Glutamatergic neuron (in vitro differentiated cells): ENCODE results near the gene ATL2. TPM values are rescaled to one million over a fixed set of nuclear protein-coding genes. Genes with fewer than 3 reads are reported as not detected.
"Not testable (repeated sequence)": the region's sequence is repeated elsewhere in the genome, so short reads cannot be mapped to it uniquely, and the experiment has no call there.

ENCODE experiments used
- DNase-seq: peaks from one replicate; pipeline ENCODE4 v3.0.0; 2022
- H3K27ac Mint-ChIP-seq: one replicate; pipeline ENCODE4 v1.8.0; 2020; ENCODE audit warnings: mild to moderate bottlenecking, mixed read lengths, inconsistent platforms; ENCODE audit not compliant: unreplicated experiment
- H3K27me3 Mint-ChIP-seq: one replicate; pipeline ENCODE4 v1.8.0; 2020; ENCODE audit warnings: mild to moderate bottlenecking, moderate library complexity, mixed read lengths, inconsistent platforms; ENCODE audit not compliant: unreplicated experiment
- H3K36me3 Mint-ChIP-seq: one replicate; pipeline ENCODE4 v1.8.0; 2020; ENCODE audit warnings: mild to moderate bottlenecking, mixed read lengths, inconsistent platforms; ENCODE audit not compliant: unreplicated experiment
- H3K4me1 Mint-ChIP-seq: one replicate; pipeline ENCODE4 v1.8.0; 2020; ENCODE audit warnings: mild to moderate bottlenecking, low read depth, mixed read lengths, inconsistent platforms; ENCODE audit not compliant: unreplicated experiment
- H3K4me3 Mint-ChIP-seq: one replicate; pipeline ENCODE4 v1.8.0; 2020; ENCODE audit warnings: mild to moderate bottlenecking, mixed read lengths, inconsistent platforms; ENCODE audit not compliant: unreplicated experiment
- H3K9me3 Mint-ChIP-seq: one replicate; pipeline ENCODE4 v1.8.0; 2020; ENCODE audit warnings: mild to moderate bottlenecking, moderate library complexity, mixed read lengths, inconsistent platforms; ENCODE audit not compliant: unreplicated experiment
- total RNA-seq: library from RNA; stranded (reverse); fragmentation: NEBNext Ultra II Directional; extraction: Animal tissue kit (Norgen Biotek cat#: 25700); gene quantifications from one replicate; pipeline ENCODE4 v1.2.1, GENCODE V29; 2021; ENCODE audit not compliant: unreplicated experiment
- TF ChIP-seq, protein P1 (sequence below): fragments of 200-600 bp; sonication (generic); IDR thresholded peaks from one replicate; pipeline ENCODE4 v1.5.0; 2021; ENCODE audit not compliant: partially characterized antibody, unreplicated experiment

ATL2 gene
- total RNA-seq, 1 donor from 2014 or later: 39.0 TPM

DNA sequence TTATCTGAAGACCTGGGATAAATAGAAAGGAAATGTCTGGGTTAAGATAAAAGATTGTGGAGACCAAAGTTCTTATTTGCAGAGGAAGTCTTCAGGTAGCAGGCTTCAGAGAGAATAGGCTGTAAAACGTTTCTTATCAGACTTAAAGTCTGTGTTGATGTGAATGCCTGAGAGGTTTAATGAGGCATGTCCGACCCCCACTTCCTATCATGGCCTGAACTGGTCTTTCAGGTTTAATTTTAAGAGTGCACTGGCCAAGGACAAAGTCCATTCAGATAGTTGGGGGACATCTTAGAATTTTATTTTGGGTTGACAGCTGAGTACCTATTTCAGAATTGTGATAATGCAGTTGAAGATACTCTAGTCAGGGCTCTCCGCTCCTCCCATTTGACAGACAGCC is 92.1 kb downstream of the ATL2 start:
- Mint-ChIP-seq H3K4me1 (no peaks in the 10 kb centered on the region), H3K4me3 (no peak overlapping the region), H3K9me3 (no peaks in the 10 kb centered on the region), H3K36me3 (no peaks in the 10 kb centered on the region), H3K27ac (no peak overlapping the region), H3K27me3 (no peaks in the 10 kb centered on the region)
- DNase-seq: no peak
- TF ChIP-seq, protein P1, sequence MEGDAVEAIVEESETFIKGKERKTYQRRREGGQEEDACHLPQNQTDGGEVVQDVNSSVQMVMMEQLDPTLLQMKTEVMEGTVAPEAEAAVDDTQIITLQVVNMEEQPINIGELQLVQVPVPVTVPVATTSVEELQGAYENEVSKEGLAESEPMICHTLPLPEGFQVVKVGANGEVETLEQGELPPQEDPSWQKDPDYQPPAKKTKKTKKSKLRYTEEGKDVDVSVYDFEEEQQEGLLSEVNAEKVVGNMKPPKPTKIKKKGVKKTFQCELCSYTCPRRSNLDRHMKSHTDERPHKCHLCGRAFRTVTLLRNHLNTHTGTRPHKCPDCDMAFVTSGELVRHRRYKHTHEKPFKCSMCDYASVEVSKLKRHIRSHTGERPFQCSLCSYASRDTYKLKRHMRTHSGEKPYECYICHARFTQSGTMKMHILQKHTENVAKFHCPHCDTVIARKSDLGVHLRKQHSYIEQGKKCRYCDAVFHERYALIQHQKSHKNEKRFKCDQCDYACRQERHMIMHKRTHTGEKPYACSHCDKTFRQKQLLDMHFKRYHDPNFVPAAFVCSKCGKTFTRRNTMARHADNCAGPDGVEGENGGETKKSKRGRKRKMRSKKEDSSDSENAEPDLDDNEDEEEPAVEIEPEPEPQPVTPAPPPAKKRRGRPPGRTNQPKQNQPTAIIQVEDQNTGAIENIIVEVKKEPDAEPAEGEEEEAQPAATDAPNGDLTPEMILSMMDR: no peak

DNA sequence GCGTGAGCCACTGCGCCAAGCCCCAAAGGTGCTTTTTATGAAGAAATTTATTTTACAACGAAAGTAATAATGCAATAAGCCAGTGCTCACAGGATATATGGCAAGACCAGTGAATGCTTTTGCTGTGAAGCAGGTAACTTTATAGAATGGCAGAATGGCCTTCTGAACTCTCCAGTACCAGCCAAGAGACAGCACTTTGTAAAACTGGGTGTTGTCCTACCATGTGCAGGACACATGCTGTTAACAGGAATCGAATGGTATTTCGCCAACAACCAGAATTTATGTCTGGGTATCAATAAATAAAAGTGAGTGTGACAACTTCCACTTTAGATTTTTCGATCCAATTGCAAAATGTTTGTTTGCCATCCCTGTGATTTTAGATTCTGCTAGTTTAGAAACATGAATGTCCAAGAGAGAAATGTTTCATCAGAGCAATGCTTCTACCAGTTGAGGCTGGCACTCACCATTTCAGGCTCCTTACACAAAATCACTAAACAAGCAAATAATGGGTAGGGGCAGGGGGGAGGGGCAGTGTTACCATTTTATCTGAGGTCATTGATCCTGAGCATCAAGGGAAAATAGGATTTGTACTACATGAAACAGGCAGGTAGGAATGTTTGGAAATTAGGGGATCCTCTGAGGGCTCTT is 95.9 kb downstream of the ATL2 start:
- Mint-ChIP-seq H3K9me3 (peaks cover 1% of the 10 kb centered on the region), H3K27me3 (peaks cover 3% of the 10 kb centered on the region), H3K4me3 (no peak overlapping the region), H3K4me1 (no peaks in the 10 kb centered on the region), H3K27ac (no peak overlapping the region), H3K36me3 (no peaks in the 10 kb centered on the region)
- no peak for DNase-seq
- TF ChIP-seq, protein P1: no peak

DNA sequence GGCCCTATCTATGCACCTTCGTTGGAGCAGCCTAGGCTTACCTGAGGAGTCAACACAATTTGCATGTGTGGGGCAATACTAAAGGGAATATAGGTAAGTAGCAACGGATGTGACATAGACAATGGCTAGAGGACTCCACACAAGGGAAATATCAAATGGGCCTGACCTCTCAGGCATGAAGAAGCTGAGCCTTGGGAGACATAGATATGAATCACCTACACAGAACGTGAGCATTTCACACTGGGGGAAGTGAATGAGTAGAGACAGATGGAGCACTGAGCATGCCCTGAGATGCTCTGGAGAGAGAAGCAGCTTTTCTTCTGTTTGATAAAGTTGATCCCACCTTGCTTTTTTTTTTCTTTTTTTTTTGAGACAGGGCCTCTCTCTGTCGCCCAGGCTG is 97.9 kb downstream of the ATL2 start:
- no peaks in the 10 kb centered on the region for H3K36me3 Mint-ChIP-seq
- DNase-seq: no peak
- no peak overlapping the region for H3K4me3 Mint-ChIP-seq
- peaks cover 1% of the 10 kb centered on the region for H3K9me3 Mint-ChIP-seq
- H3K4me1 Mint-ChIP-seq: no peaks in the 10 kb centered on the region
- no peak overlapping the region for H3K27ac Mint-ChIP-seq
- TF ChIP-seq, protein P1: no peak
- H3K27me3 Mint-ChIP-seq: peaks cover 3% of the 10 kb centered on the region

DNA sequence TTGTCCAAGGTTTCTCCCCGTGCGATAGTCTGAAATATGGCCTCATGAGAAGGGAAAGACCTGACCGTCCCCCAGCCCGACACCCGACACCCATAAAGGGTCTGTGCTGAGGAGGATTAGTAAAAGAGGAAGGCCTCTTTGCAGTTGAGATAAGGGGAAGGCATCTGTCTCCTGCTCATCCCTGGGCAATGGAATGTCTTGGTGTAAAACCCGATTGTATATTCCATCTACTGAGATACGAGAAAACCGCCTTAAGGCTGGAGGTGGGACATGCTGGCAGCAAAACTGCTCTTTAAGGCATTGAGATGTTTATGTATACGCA is 99.0 kb downstream of the ATL2 start:
- H3K27ac Mint-ChIP-seq, DNase-seq, H3K4me3 Mint-ChIP-seq, H3K9me3 Mint-ChIP-seq, H3K27me3 Mint-ChIP-seq, H3K36me3 Mint-ChIP-seq, H3K4me1 Mint-ChIP-seq: not testable (repeated sequence)

DNA sequence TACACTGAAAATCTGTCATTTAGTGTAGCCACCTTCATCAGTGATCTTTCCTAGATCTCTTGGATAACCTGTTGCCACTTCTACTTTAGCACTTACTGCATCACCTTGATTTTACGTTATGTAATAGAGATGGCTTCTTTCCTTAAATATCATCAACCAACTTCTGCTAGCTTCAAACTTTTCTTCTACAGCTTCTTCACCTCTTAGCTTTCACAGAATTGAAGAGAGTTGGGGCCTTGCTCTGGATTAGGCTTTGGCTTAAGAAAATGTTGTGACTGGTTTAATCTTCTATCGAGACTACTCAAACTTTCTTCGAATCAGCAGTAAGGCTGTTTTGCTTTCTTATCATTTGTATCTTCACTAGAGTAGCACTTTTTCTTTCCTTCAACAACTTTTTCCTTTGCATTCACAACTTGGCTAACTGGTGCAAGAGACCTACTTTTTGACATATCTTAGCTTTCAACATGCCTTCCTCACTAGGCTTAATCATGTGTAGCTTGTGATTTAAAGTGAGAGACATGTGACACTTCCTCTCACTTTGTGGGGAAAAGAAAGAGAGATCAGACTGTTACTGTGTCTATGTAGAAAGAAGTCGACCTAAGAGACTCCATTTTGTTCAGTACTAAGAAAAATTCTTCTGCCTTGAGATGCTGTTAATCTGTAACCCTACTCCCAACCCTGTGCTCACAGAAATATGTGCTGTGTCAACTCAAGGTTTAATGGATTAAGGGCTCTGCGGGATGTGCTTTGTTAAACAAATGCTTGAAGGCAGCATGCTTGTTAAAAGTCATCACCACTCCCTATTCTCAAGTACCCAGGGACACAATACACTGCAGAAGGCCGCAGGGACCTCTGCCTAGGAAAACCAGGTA is 99.6 kb downstream of the ATL2 start:
- no peaks in the 10 kb centered on the region for H3K36me3 Mint-ChIP-seq
- TF ChIP-seq, protein P1: no peak
- H3K4me1 Mint-ChIP-seq: no peaks in the 10 kb centered on the region
- peaks cover 3% of the 10 kb centered on the region for H3K27me3 Mint-ChIP-seq
- H3K4me3 Mint-ChIP-seq: no peak overlapping the region
- DNase-seq: no peak
- H3K27ac Mint-ChIP-seq: peak overlapping the region; percentile 60
- peaks cover 1% of the 10 kb centered on the region for H3K9me3 Mint-ChIP-seq
